ENCODE measurements around the gene MCTP2. TPM values are rescaled to one million over a fixed set of nuclear protein-coding genes. Genes with fewer than 3 reads are reported as not detected.

The MCTP2 gene
- total RNA-seq, 1 donor from 2014 or later = 12.8 TPM

DNA sequence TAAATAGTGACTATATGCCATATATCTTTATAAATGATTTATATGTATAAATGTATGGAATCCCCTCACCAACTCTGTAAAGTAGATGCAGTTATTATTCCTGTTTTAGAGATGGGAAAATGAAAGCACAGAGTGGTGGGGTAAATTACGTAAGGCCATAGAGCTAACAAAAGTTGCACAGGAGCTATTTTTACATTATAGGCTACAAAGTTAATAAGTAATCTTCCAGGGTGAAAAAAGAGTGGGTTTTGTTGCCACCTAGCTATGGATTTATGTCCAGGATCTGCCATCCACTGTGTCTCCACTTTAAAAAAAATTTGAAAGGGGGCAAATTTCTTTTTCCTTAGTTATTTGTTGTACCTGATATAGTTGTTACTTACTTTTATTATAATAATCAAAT, 235.7 kb downstream of the MCTP2 start:
- no peak for DNase-seq (ENCODE audit: low spot score in 2 of 2, unreplicated experiment in 2 of 2)
- Mint-ChIP-seq H3K27ac (no peak overlapping the region), H3K27me3 (ENCODE audit: low read depth) (no peaks in the 10 kb centered on the region), H3K36me3 (no peaks in the 10 kb centered on the region), H3K9me3 (no peaks in the 10 kb centered on the region), H3K4me1 (peaks cover 21% of the 10 kb centered on the region), H3K4me3 (no peak overlapping the region)
- TF ChIP-seq, protein P1, sequence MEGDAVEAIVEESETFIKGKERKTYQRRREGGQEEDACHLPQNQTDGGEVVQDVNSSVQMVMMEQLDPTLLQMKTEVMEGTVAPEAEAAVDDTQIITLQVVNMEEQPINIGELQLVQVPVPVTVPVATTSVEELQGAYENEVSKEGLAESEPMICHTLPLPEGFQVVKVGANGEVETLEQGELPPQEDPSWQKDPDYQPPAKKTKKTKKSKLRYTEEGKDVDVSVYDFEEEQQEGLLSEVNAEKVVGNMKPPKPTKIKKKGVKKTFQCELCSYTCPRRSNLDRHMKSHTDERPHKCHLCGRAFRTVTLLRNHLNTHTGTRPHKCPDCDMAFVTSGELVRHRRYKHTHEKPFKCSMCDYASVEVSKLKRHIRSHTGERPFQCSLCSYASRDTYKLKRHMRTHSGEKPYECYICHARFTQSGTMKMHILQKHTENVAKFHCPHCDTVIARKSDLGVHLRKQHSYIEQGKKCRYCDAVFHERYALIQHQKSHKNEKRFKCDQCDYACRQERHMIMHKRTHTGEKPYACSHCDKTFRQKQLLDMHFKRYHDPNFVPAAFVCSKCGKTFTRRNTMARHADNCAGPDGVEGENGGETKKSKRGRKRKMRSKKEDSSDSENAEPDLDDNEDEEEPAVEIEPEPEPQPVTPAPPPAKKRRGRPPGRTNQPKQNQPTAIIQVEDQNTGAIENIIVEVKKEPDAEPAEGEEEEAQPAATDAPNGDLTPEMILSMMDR (IDR thresholded peaks at IDR 0.05; ENCODE audit: unreplicated experiment) = no peak

DNA sequence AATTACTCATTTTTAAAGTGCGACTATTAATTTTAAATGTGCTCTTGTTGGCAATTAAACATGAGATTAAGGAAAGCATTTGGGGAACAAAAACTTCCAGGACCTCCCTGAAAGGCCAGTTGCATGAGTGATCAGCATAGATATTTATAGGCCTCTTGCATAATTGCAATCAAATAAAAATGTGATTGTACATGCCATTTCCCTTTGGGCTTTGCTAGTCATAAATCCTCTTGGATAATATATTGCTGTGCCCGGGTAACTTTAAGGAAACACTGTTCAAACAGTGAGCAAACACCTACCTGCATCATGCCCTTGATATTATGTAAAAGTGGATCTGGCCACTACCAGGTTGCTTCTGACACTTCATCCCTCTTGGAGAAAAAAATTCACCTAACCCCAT, 239.1 kb downstream of the MCTP2 start:
- Mint-ChIP-seq H3K4me1 (peaks cover 38% of the 10 kb centered on the region), H3K27me3 (ENCODE audit: low read depth) (no peaks in the 10 kb centered on the region), H3K36me3 (no peaks in the 10 kb centered on the region), H3K27ac (no peak overlapping the region), H3K9me3 (no peaks in the 10 kb centered on the region), H3K4me3 (no peak overlapping the region)
- TF ChIP-seq, protein P1 (IDR thresholded peaks at IDR 0.05; ENCODE audit: unreplicated experiment) = no peak
- DNase-seq (ENCODE audit: low spot score in 2 of 2, unreplicated experiment in 2 of 2) = no peak

DNA sequence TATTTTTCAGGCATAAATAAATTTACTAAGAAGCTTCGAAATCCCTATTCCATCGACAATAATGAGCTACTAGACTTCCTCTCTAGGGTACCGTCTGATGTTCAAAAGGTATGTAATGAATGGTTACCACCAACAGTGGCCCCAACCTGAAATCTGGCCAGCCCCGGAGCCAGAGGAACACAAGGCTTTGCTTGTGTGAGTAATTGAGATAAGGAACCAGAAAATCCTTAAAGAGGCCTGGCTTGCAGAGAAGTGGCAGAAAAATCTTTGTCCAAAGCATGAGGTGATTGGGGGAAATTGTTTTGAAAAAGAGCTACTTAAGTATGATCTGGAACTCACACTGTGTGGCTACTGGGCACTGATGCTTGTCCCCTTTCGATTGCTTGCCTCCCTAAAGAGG, 245.3 kb downstream of the MCTP2 start:
- no peak overlapping the region for H3K4me3 Mint-ChIP-seq
- peak overlapping the region; percentile 44 for H3K27ac Mint-ChIP-seq
- TF ChIP-seq, protein P1 (IDR thresholded peaks at IDR 0.05; ENCODE audit: unreplicated experiment) = no peak
- H3K4me1 Mint-ChIP-seq = peaks cover 78% of the 10 kb centered on the region
- H3K36me3 Mint-ChIP-seq = no peaks in the 10 kb centered on the region
- H3K9me3 Mint-ChIP-seq = no peaks in the 10 kb centered on the region
- H3K27me3 Mint-ChIP-seq (ENCODE audit: low read depth) = no peaks in the 10 kb centered on the region
- DNase-seq (ENCODE audit: low spot score in 2 of 2, unreplicated experiment in 2 of 2) = no peak

DNA sequence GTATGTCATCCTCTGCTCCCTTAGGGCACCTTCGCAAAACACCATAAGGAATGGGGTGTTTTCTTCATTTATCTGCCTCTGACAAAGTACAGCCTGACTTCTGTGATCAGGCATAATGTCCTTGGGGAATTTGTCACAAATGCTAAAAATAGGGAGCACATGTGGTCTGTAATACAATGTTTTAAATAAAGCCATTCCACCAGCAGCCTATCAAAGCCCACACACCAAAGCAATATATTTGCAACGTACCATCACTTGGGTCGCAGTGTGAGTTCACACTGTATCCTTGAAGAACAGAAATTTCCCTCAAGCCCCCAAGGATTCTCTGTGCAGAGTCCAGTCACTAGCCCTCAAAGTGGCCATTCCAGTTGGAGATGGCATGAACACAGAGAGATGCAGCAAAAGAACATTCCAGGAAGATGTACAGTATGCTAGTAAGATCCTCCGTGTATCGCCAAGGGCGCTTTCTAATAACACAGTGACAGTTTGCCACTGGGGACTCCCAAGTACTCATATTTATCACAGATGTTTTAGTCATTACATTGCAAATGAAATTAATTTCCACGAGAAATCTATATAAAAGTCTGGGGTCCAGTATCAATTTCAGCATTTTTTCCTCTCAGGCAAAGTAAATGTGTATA, 246.7 kb downstream of the MCTP2 start:
- no peaks in the 10 kb centered on the region for H3K27me3 Mint-ChIP-seq (ENCODE audit: low read depth)
- peaks cover 2% of the 10 kb centered on the region for H3K36me3 Mint-ChIP-seq
- H3K27ac Mint-ChIP-seq = peak overlapping the region; percentile 22

DNA sequence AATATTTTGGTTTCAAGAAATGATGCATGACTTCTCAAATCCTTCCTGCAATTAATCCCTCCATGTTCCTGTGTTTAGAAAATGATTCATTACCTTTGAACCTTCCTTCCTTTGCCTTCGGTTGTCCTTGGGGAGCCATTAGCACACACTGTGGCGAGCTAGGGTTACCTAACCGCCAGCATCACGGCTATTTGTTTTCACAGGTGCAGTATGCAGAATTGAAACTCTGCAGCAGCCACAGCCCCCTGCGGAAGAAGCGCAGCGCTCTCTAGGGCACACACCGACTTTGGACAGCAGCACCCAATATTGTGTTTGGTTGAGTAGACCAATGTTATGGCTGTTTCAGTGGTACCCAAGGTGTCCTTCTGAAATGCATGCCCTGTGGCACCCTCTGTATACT, 247.4 kb downstream of the MCTP2 start:
- Mint-ChIP-seq H3K27ac (peak overlapping the region; percentile 80), H3K9me3 (peaks cover 6% of the 10 kb centered on the region), H3K4me3 (no peak overlapping the region), H3K36me3 (peaks cover 2% of the 10 kb centered on the region), H3K27me3 (ENCODE audit: low read depth) (no peaks in the 10 kb centered on the region), H3K4me1 (peaks cover 74% of the 10 kb centered on the region)
- TF ChIP-seq, protein P1 (IDR thresholded peaks at IDR 0.05; ENCODE audit: unreplicated experiment) = no peak
- DNase-seq (ENCODE audit: low spot score in 2 of 2, unreplicated experiment in 2 of 2) = no peak

More for the DNA sequence above, 246.7 kb downstream of the MCTP2 start:
- DNase-seq (ENCODE audit: low spot score in 2 of 2, unreplicated experiment in 2 of 2) = no peak
- TF ChIP-seq, protein P1 (IDR thresholded peaks at IDR 0.05; ENCODE audit: unreplicated experiment) = no peak
- peaks cover 6% of the 10 kb centered on the region for H3K9me3 Mint-ChIP-seq
- H3K4me1 Mint-ChIP-seq = peaks cover 81% of the 10 kb centered on the region
- H3K4me3 Mint-ChIP-seq = no peak overlapping the region

Data from mesothelial cell of epicardium (in vitro differentiated cells).